GM21515 (cell line): Measurements from ENCODE around the gene PRSS2.

Experiments used
- ATAC-seq: cut with Tn5 transposase; IDR thresholded peaks from one replicate; pipeline ENCODE4 v1.9.1; 2021; ENCODE audit not compliant: unreplicated experiment

PRSS2 gene

DNA sequence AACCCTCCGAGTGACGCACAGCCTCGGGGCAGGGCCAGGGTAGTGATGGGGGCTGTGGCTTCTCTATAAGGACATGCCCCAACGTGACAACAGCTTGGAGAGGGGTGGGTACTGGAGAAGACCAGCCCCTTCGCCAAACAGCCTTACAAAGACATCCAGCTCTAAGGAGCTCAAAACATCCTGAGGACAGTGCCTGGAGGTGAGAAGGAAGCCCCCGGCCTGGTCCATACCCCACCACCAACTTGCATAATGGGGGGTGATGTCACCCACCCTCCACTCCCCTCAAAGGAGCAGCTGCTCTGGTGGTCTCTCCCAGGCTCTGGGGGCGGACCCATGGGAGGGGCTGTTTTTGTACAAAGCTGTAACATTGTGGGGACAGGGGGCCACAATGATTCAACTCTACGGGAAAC, 15.1 kb downstream of the PRSS2 start:
- ATAC-seq: no peak

GRCh38 chr7:142787034-142787768, 16.4 kb downstream of the PRSS2 start:
- ATAC-seq: no peak

DNA sequence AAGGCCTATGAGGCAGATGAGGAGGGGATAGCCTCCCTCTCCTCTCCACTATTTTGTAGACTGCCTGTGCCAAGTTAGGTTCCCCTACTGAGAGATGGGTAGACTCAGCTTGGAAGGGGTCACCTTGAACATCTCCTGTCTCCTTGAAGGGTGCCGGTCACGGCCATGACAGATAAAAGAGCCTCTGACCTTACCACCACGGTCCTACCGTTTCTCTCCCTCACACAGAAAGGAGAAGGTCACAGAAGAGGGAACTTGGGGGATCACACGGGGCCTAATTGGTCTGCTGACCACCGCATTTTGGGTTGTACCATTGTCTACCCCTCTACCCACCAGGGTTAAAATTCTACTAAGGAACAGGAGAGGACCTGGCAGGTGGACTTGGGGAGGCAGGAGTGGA, 17.0 kb downstream of the PRSS2 start:
- ATAC-seq: no peak

- ATAC-seq: no peak
Measured at GRCh38 chr7:142788303-142789289, 17.8 kb downstream of the PRSS2 start.

- ATAC-seq: no peak
Measured at GRCh38 chr7:142789441-142789840, 18.7 kb downstream of the PRSS2 start.

DNA sequence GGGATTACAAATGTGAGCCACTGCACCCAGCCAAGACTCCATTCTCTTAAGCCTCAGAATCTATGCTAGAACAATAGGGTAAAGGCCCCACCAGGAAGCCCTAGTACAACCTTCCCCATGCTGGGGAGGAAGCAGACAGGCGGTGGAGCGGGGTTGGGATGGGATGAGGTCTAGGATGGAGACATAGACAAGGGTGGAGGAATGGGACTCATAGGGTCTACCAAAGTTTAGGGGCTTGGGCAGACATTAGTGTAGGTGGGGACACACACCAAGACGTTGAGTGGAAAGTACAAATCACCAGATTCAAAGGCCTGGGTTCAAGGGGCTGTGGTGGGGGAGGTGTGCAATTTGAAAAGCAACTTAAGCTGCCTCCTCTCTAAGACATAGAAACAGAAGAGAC, 19.3 kb downstream of the PRSS2 start:
- no peak for ATAC-seq

DNA sequence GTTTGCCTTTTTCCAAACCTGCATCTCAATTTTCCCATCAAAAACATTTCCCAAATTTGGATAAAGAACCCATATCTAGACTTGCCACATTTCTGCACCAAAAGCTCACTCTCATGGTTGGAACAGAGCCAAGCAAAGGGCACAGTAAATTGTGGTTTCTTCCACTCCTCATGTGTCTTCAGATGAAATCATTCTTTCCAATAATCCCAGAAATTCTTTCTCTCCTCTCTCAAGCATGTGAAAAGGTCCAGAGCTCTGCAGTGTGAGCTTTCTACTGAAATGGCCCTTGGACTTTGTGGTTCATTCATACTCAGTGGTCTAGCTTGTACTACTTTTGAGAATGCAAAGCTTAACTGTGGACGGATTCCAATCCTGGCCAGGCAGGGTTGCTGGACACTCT, 19.8 kb downstream of the PRSS2 start:
- no peak for ATAC-seq

GRCh38 chr7:142791502-142791901, 20.7 kb downstream of the PRSS2 start:
- ATAC-seq: no peak

DNA sequence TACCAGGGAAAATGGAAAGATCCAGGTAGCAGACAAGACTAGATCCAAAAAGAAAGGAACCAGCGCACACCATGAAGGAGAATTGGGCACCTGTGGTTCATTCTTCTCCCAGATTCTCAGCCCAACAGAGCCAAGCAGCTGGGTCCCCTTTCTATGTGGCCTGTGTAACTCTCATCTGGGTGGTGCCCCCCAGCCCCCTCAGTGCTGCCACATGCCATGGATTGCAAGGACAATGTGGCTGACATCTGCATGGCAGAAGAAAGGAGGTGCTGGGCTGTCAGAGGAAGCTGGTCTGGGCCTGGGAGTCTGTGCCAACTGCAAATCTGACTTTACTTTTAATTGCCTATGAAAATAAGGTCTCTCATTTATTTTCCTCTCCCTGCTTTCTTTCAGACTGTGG, 21.4 kb downstream of the PRSS2 start:
- ATAC-seq: no peak

GRCh38 chr7:142792593-142792992, 21.8 kb downstream of the PRSS2 start:
- no peak for ATAC-seq

GRCh38 chr7:142793156-142793555, 22.4 kb downstream of the PRSS2 start:
- ATAC-seq: no peak

- ATAC-seq: no peak
Measured at GRCh38 chr7:142795339-142795863, 24.6 kb downstream of the PRSS2 start.

DNA sequence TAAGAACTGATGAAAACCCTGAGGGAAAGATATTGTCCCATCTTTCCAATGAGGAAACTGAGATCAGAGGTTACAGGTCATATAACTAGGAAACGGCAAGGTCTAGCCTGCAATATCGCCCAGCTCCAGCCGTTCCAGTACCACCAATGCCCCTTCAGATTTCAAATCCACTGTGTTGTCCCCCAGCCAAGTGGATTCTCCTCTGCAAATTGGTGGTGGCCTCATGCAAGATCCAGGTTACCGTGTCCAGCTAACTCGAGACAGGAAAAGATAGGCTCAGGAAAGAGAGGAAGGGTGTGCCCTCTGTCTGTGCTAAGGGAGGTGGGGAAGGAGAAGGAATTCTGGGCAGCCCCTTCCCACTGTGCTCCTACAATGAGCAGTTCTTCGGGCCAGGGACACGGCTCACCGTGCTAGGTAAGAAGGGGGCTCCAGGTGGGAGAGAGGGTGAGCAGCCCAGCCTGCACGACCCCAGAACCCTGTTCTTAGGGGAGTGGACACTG, 25.3 kb downstream of the PRSS2 start:
- ATAC-seq: no peak

DNA sequence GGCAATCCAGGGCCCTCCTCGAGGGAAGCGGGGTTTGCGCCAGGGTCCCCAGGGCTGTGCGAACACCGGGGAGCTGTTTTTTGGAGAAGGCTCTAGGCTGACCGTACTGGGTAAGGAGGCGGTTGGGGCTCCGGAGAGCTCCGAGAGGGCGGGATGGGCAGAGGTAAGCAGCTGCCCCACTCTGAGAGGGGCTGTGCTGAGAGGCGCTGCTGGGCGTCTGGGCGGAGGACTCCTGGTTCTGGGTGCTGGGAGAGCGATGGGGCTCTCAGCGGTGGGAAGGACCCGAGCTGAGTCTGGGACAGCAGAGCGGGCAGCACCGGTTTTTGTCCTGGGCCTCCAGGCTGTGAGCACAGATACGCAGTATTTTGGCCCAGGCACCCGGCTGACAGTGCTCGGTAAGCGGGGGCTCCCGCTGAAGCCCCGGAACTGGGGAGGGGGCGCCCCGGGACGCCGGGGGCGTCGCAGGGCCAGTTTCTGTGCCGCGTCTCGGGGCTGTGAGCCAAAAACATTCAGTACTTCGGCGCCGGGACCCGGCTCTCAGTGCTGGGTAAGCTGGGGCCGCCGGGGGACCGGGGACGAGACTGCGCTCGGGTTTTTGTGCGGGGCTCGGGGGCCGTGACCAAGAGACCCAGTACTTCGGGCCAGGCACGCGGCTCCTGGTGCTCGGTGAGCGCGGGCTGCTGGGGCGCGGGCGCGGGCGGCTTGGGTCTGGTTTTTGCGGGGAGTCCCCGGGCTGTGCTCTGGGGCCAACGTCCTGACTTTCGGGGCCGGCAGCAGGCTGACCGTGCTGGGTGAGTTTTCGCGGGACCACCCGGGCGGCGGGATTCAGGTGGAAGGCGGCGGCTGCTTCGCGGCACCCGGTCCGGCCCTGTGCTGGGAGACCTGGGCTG, 26.0 kb downstream of the PRSS2 start:
- peak; percentile 37 for ATAC-seq

DNA sequence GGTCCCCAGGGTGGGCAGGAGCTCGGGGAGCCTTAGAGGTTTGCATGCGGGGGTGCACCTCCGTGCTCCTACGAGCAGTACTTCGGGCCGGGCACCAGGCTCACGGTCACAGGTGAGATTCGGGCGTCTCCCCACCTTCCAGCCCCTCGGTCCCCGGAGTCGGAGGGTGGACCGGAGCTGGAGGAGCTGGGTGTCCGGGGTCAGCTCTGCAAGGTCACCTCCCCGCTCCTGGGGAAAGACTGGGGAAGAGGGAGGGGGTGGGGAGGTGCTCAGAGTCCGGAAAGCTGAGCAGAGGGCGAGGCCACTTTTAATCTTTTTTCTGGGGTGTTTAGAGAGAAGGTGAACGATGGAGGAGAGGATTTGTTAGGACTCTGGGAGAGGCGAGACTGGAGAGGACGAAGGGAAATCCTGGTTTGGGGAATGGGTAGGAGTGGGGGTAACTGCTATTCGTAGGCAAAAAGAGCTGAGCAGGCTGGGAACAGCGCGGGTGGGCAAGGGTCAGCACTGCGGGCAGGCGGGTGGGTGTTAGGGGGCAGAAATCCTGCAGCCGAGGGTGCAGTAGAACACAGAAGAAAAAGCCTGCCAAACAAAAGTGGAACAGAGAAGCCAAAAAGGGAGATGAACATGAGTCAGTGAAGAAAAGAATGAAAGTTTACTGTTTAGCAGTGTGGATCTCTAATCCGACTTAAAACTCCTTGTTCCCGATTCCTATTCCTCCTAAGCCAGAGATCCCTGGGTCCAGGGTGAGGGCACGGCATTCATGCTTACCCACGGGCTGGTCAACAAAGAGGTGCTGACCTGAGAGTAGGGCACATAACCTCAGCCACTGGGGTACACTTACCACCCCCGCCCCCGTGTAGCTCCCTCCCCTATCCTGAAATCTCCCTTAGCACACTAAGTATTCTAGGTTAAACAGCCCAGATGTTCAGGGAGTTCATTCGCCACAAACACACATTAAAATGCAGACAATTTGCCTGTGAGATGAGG, 26.9 kb downstream of the PRSS2 start:
- ATAC-seq: peak; percentile 34

DNA sequence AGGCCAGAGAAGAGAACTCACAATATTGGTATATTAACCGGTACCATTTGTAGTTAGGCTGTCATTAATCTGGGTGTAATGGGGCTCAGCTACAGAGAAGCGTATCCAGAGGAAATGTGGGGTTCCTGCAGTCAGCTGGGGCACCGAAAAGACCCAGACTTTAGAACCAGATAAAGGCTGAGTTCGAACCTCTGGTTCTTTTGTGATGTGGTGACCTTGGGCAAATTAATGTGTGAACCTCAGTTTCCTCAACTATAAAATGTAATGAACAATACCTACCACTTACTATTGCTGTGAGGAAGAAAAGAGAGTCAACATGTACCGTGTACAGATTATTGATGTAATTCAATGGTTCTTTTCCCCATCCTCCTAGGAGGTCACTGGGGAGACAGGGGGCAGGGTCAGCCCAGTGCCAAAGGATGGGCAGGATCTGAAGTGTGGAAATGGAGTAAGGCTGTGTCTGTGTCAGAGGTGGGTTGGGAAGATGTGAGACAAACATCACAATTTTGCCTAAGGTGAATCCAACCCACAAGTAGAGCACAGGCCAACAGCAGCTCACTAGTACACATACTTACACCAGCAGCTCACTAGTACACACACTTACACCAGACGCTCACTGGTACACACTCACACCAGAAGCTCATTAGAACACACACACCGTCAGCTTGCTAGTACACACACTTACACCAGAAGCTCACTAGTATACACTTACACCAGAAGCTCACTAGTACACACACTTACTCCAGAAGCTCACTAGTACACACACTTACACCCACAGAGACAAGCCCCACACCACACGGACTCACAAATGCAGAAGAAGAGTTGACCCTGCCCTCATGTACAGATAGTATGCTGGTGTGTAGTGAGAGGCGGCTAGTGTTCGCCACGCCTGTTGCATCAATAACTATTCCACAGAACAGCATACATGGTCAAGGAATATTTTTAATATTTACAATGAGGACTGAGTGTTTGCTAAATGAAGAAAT, 28.0 kb downstream of the PRSS2 start:
- ATAC-seq: no peak

- no peak for ATAC-seq
Measured at GRCh38 chr7:142799437-142799835, 28.7 kb downstream of the PRSS2 start.

GRCh38 chr7:142800088-142800487, 29.3 kb downstream of the PRSS2 start:
- ATAC-seq: no peak
